ENCODE measurements around the gene COL4A2.

- TF ChIP-seq CTCF (IDR thresholded peaks at IDR 0.05) (no peak), POLR2A (IDR thresholded peaks at IDR 0.05) (peak in 1 of 2 donors; percentile 51)
These were observed 253.7 kb downstream of the COL4A2 start for GRCh38 chr13:110560601-110561343.
